ENCODE data around the gene PDLIM4. TPM values are rescaled to one million over a fixed set of nuclear protein-coding genes. Genes with fewer than 3 reads are reported as not detected.

PDLIM4 gene
- total and polyA plus RNA-seq, 2 experiments from 2014 or later = 84.4 to 156 TPM

GRCh38 chr5:132233081-132233480 lies 24.4 kb upstream of the PDLIM4 start:
- in situ Hi-C loops (cut with MboI) = no loop called here
- no peak overlapping the region for H3K27ac ChIP-seq
- H3K36me3 ChIP-seq (ENCODE audit: low read depth) = no peaks in the 10 kb centered on the region
- no peak for DNase-seq
- H4K20me1 ChIP-seq (ENCODE audit: insufficient read depth) = no peaks in the 10 kb centered on the region
- H3K4me1 ChIP-seq (ENCODE audit: insufficient read depth) = no peaks in the 10 kb centered on the region
- H3F3A ChIP-seq (ENCODE audit: insufficient read depth) = 0 out of 2 replicates have a peak, but pooled peaks cover 10% of the 10 kb centered on the region
- no peak overlapping the region for H2AFZ ChIP-seq
- H3K79me2 ChIP-seq (ENCODE audit: insufficient read depth) = no peaks in the 10 kb centered on the region
- TF ChIP-seq EZH2phosphoT487 (IDR thresholded peaks at IDR 0.05; ENCODE audit: insufficient read depth, low read depth) = no peak
- no peak for TF ChIP-seq EZH2 (IDR thresholded peaks at IDR 0.05; ENCODE audit: insufficient read depth, poor library complexity, severe bottlenecking)
- H3K9me3 ChIP-seq (ENCODE audit: low read depth) = no peaks in the 10 kb centered on the region
- H3K4me2 ChIP-seq (ENCODE audit: unreplicated experiment) = no peak overlapping the region
- WGBS, 2 experiments (ENCODE audit: low coverage in 1 of 2, low lambda C conversion rate in 2 of 2, missing lambda C conversion rate in 2 of 2) = 92 to 100% methylated on average over 1 of the region's 1 CpG
- no peaks in the 10 kb centered on the region for H3K27me3 ChIP-seq (replicated peaks; ENCODE audit: insufficient read depth)
- H3K4me3 ChIP-seq = no peak overlapping the region
- H3K9me2 ChIP-seq (ENCODE audit: insufficient read depth) = no peaks in the 10 kb centered on the region
- H3K9ac ChIP-seq = no peak overlapping the region

DNA sequence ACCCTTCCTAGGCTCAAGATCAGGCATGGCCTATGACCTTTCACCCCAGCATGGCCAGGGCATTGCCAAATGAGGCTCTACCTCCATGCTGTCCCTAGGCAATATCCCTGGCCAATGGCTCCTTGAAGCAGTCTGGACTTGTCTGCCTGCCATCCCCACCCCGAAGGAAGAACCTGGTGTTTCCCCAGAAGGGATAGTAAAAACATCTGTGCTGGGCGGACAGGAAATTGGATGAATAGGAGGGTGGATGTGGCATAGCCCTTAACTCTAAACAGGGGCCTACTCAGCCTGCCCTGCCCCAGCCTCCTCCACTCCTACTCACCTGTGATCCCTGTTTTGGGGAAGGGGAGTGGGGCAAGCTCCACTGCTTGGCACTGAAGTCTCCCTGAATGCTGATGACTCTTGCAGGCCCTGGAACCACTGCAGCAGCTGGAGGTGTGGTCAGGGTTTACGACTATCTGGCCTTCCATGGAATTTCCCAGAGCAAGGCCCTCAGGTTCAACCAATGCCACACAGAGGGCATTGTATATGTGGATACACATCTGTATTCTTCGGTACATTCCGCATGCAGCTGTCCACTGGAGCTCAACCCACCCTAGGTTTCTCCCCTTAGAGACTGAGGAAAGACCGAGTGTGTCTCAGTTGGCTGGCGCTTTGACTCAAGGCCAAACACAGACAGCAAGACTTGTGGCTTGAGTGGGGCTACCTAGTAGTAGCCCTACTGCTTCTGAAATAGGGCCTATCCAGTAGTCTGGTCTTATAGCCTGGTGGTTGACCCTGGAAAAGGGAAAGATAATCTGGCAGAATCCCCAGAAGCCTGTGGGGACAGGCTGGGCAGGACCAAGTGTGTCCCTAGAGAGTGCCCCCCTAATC lies 23.4 kb upstream of the PDLIM4 start:
- Histone ChIP-seq H3K4me2 (ENCODE audit: unreplicated experiment) (no peak overlapping the region), H3K27ac (no peak overlapping the region), H3F3A (ENCODE audit: insufficient read depth) (0 out of 2 replicates have a peak, but pooled peaks cover 10% of the 10 kb centered on the region), H3K36me3 (ENCODE audit: low read depth) (no peaks in the 10 kb centered on the region), H3K4me3 (no peak overlapping the region), H2AFZ (no peak overlapping the region), H3K9me3 (ENCODE audit: low read depth) (no peaks in the 10 kb centered on the region), H3K79me2 (ENCODE audit: insufficient read depth) (no peaks in the 10 kb centered on the region), H4K20me1 (ENCODE audit: insufficient read depth) (no peaks in the 10 kb centered on the region), H3K9ac (no peak overlapping the region), H3K27me3 (replicated peaks; ENCODE audit: insufficient read depth) (no peaks in the 10 kb centered on the region), H3K9me2 (ENCODE audit: insufficient read depth) (no peaks in the 10 kb centered on the region), H3K4me1 (ENCODE audit: insufficient read depth) (no peaks in the 10 kb centered on the region)
- WGBS, 2 experiments (ENCODE audit: low coverage in 1 of 2, low lambda C conversion rate in 2 of 2, missing lambda C conversion rate in 2 of 2) = 86 to 91% methylated on average over 7 of the region's 7 CpGs
- DNase-seq = no peak
- TF ChIP-seq EZH2 (IDR thresholded peaks at IDR 0.05; ENCODE audit: insufficient read depth, poor library complexity, severe bottlenecking) = no peak
- TF ChIP-seq EZH2phosphoT487 (IDR thresholded peaks at IDR 0.05; ENCODE audit: insufficient read depth, low read depth) = no peak
- in situ Hi-C loops (cut with MboI) = no loop called here

DNA sequence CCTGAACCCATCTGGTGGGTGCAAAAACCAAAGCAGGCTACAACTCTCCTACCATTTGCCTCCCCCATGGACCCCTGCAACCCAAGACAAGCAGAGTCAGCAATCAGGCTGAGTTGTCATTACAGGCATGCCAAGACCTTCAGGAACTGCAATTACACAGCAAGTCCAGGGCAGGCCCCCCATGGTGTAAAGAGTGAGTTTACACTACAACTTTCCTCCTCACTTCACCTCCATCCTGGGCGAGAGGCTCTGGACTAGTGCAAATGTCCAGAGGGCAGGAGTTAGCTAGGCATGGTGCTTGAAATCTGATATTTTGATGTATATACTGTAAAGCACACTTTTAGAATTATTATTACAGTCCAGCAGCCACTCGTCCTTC lies 22.8 kb upstream of the PDLIM4 start:
- H3K9ac ChIP-seq = no peak overlapping the region
- no peaks in the 10 kb centered on the region for H3K4me1 ChIP-seq (ENCODE audit: insufficient read depth)
- H3K4me3 ChIP-seq = no peak overlapping the region
- H3K79me2 ChIP-seq (ENCODE audit: insufficient read depth) = no peaks in the 10 kb centered on the region
- no peaks in the 10 kb centered on the region for H3K36me3 ChIP-seq (ENCODE audit: low read depth)
- no peak overlapping the region for H2AFZ ChIP-seq
- H3F3A ChIP-seq (ENCODE audit: insufficient read depth) = 0 out of 2 replicates have a peak, but pooled peaks cover 10% of the 10 kb centered on the region
- no peak for TF ChIP-seq EZH2 (IDR thresholded peaks at IDR 0.05; ENCODE audit: insufficient read depth, poor library complexity, severe bottlenecking)
- TF ChIP-seq EZH2phosphoT487 (IDR thresholded peaks at IDR 0.05; ENCODE audit: insufficient read depth, low read depth) = no peak
- DNase-seq = no peak
- no peaks in the 10 kb centered on the region for H4K20me1 ChIP-seq (ENCODE audit: insufficient read depth)
- no peaks in the 10 kb centered on the region for H3K9me3 ChIP-seq (ENCODE audit: low read depth)
- H3K27ac ChIP-seq = no peak overlapping the region
- no peaks in the 10 kb centered on the region for H3K27me3 ChIP-seq (replicated peaks; ENCODE audit: insufficient read depth)
- in situ Hi-C loops (cut with MboI) = no loop called here
- no peak overlapping the region for H3K4me2 ChIP-seq (ENCODE audit: unreplicated experiment)
- 85 to 90% methylated on average over 2 of the region's 2 CpGs for WGBS, 2 experiments (ENCODE audit: low coverage in 1 of 2, low lambda C conversion rate in 2 of 2, missing lambda C conversion rate in 2 of 2)
- H3K9me2 ChIP-seq (ENCODE audit: insufficient read depth) = no peaks in the 10 kb centered on the region

DNA sequence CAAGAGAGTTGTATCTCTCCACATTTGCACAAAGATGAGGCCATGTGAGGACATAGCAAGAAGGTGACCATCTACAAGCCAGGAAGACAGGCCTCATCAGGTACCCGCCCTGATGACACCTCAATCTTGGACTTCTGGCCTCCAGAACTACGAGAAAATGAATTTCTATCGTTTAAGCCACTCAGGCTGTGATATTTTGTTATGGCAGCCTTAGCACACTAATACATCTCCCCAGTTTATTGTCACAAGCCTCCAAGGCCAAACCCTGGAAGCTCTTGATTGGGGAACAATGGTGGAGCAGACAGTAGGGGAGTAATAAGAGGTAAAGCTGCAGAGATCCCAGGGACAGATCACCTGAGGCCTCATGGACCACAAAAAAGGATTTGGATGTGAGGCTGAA lies 22.2 kb upstream of the PDLIM4 start:
- in situ Hi-C loops (cut with MboI) = no loop called here
- no peak overlapping the region for H3K27ac ChIP-seq
- no peaks in the 10 kb centered on the region for H3K79me2 ChIP-seq (ENCODE audit: insufficient read depth)
- no peaks in the 10 kb centered on the region for H3K36me3 ChIP-seq (ENCODE audit: low read depth)
- no peaks in the 10 kb centered on the region for H3K27me3 ChIP-seq (replicated peaks; ENCODE audit: insufficient read depth)
- H3K9ac ChIP-seq = no peak overlapping the region
- 0 out of 2 replicates have a peak, but pooled peaks cover 10% of the 10 kb centered on the region for H3F3A ChIP-seq (ENCODE audit: insufficient read depth)
- no peak overlapping the region for H3K4me2 ChIP-seq (ENCODE audit: unreplicated experiment)
- 74 to 82% methylated on average over 3 of the region's 3 CpGs for WGBS, 2 experiments (ENCODE audit: low coverage in 1 of 2, low lambda C conversion rate in 2 of 2, missing lambda C conversion rate in 2 of 2)
- H3K9me3 ChIP-seq (ENCODE audit: low read depth) = no peaks in the 10 kb centered on the region
- DNase-seq = no peak
- no peak for TF ChIP-seq EZH2phosphoT487 (IDR thresholded peaks at IDR 0.05; ENCODE audit: insufficient read depth, low read depth)
- TF ChIP-seq EZH2 (IDR thresholded peaks at IDR 0.05; ENCODE audit: insufficient read depth, poor library complexity, severe bottlenecking) = no peak
- H3K9me2 ChIP-seq (ENCODE audit: insufficient read depth) = no peaks in the 10 kb centered on the region
- H2AFZ ChIP-seq = no peak overlapping the region
- H3K4me3 ChIP-seq = no peak overlapping the region
- no peaks in the 10 kb centered on the region for H3K4me1 ChIP-seq (ENCODE audit: insufficient read depth)
- no peaks in the 10 kb centered on the region for H4K20me1 ChIP-seq (ENCODE audit: insufficient read depth)

Data from GM23248 (cell line).